H1 (cell line): ENCODE results near the gene MRTFB. TPM values are rescaled to one million over a fixed set of nuclear protein-coding genes. Genes with fewer than 3 reads are reported as not detected.

Source experiments
- CTBP2 ChIP-seq: IDR thresholded peaks from 2 replicates; pipeline ENCODE4 v1.7.0; 2011; ENCODE audit warnings: borderline replicate concordance, mild to moderate bottlenecking, moderate library complexity, mixed read lengths, low read length; ENCODE audit not compliant: insufficient read depth, insufficient read length
- polyA plus RNA-seq, 7 experiments: library from polyadenylated mRNA; depleted of rRNA in 3 of 7; stranded (reverse) in 5 of 7; unstranded in 2 of 7; fragments of >200 nt in 5 of 7; fragments of 200-250 nt in 2 of 7; gene quantifications; 1 replicate in 5 of 7; 2 replicates in 1 of 7; 4 replicates in 1 of 7; pipeline versions ENCODE4 v1.2.1 to v1.2.3, GENCODE V29; 2011 to 2013; ENCODE audit warnings: missing spikeins in 2 of 7, mixed read lengths in 2 of 7
- total RNA-seq: library from RNA; stranded (reverse); fragmentation: NEBNext Ultra II Directional; extraction: Animal tissue kit (Norgen Biotek cat#: 25700); gene quantifications from 2 replicates; pipeline ENCODE4 v1.2.1, GENCODE V29; 2021

The MRTFB gene
- total and polyA plus RNA-seq, 2 of the 8 experiments (the other 6 are each of a cell fraction or from before 2014, with no cell fraction given) = 13.5 to 34.9 TPM

DNA sequence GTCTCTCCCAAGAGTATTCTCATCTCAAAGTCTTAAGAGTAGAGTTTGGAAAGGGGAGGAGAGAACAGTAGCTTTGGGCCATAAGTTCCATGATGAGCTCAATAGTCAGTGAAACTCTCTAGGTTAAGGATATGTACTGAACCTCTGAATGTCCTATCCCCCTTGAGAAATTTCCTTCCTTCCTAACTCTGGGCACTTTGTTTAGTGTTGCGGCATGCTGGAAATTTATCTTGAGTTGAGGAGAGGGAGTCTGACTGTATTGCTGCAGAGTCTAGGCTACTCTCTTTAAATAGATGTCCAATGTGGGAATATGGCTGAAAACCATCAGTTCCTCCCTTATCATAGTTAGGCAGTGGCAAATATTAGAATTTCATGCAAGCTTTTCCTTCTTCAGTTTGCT, 16.1 kb downstream of the MRTFB start (continued):
- TF ChIP-seq CTBP2 = no peak
